Measurements from ENCODE around the gene EIF1B. TPM values are rescaled to one million over a fixed set of nuclear protein-coding genes. Genes with fewer than 3 reads are reported as not detected.

EIF1B gene
- total RNA-seq, 1 experiment from 2014 or later = 25.0 TPM

GRCh38 chr3:40292637-40293349 lies 16.7 kb upstream of the EIF1B start:
- TF ChIP-seq REST (IDR thresholded peaks at IDR 0.05; ENCODE audit: insufficient read depth in 1 of 2, low read depth in 2 of 2, low read length in 1 of 2) = no peak
- no peak for TF ChIP-seq SIN3A (IDR thresholded peaks at IDR 0.05; ENCODE audit: borderline replicate concordance, insufficient read depth, low read depth, low read length)
- no peak for TF ChIP-seq POLR2AphosphoS5 (IDR thresholded peaks at IDR 0.05; ENCODE audit: low read depth, low read length)
- TF ChIP-seq CTCF (IDR thresholded peaks at IDR 0.05) = no peak
- no peak for TF ChIP-seq TCF7L2 (IDR thresholded peaks at IDR 0.05; ENCODE audit: low read depth, low read length)
- ATAC-seq (no peak), DNase-seq (ENCODE audit: low read depth, low spot score) (no peak)
- Histone ChIP-seq H3K9me3 (ENCODE audit: control insufficient read depth, insufficient read depth, low read depth, low read length) (no peaks in the 10 kb centered on the region), H3K4me1 (ENCODE audit: control insufficient read depth, insufficient read depth, low read length) (no peaks in the 10 kb centered on the region), H3K27me3 (ENCODE audit: control insufficient read depth, insufficient read depth, low read length) (no peaks in the 10 kb centered on the region), H3K36me3 (ENCODE audit: control insufficient read depth, insufficient read depth, low read length) (no peaks in the 10 kb centered on the region), H3K27ac (ENCODE audit: low read length) (no peak overlapping the region), H3K4me3 (ENCODE audit: low read depth in 2 of 2, low read length in 2 of 2) (no peak overlapping the region)
- ChIA-PET POLR2A (no interaction called here), CTCF (no interaction called here)
- in situ Hi-C loops (cut with HindIII; ENCODE audit: low pct_unique_long_range_greater_than_20kb, low sequenced_read_pairs) = no loop called here
- intact Hi-C loops (cut with micrococcal nuclease; ENCODE audit: unreplicated experiment) = no loop called here
- BruUV-seq (replicated peaks) = no TSS peak

DNA sequence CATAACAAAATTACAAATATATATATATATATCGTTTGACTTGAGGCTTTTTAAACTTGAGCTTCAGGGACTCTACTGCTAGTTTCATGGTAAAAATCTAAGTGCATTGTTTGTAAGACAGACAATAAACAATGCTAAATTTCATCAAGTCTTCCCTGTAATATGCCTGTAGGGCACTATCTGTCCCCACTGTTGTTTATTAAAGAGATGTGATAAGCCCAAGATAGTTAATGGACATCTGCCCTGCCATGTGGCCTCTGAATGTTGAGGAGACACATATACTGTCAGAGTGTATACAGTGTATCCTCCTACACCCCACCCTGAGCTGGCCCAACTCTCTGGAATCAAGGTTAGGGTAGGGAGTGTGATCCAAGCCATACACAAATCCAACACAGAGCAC lies 15.1 kb upstream of the EIF1B start:
- H3K27ac ChIP-seq (ENCODE audit: low read length) = no peak overlapping the region
- TF ChIP-seq TCF7L2 (IDR thresholded peaks at IDR 0.05; ENCODE audit: low read depth, low read length) (no peak), REST (IDR thresholded peaks at IDR 0.05; ENCODE audit: insufficient read depth in 1 of 2, low read depth in 2 of 2, low read length in 1 of 2) (no peak), CTCF (IDR thresholded peaks at IDR 0.05) (no peak), POLR2AphosphoS5 (IDR thresholded peaks at IDR 0.05; ENCODE audit: low read depth, low read length) (no peak), SIN3A (IDR thresholded peaks at IDR 0.05; ENCODE audit: borderline replicate concordance, insufficient read depth, low read depth, low read length) (no peak)
- no TSS peak for BruUV-seq (replicated peaks)
- H3K9me3 ChIP-seq (ENCODE audit: control insufficient read depth, insufficient read depth, low read depth, low read length) = no peaks in the 10 kb centered on the region
- no peaks in the 10 kb centered on the region for H3K27me3 ChIP-seq (ENCODE audit: control insufficient read depth, insufficient read depth, low read length)
- no peak for DNase-seq (ENCODE audit: low read depth, low spot score)
- intact Hi-C loops (cut with micrococcal nuclease; ENCODE audit: unreplicated experiment) (no loop called here), in situ Hi-C loops (cut with HindIII; ENCODE audit: low pct_unique_long_range_greater_than_20kb, low sequenced_read_pairs) (no loop called here)
- no peak for ATAC-seq
- CTCF ChIA-PET = no interaction called here
- no peaks in the 10 kb centered on the region for H3K4me1 ChIP-seq (ENCODE audit: control insufficient read depth, insufficient read depth, low read length)
- no peaks in the 10 kb centered on the region for H3K36me3 ChIP-seq (ENCODE audit: control insufficient read depth, insufficient read depth, low read length)
- H3K4me3 ChIP-seq (ENCODE audit: low read depth in 2 of 2, low read length in 2 of 2) = no peak overlapping the region
- POLR2A ChIA-PET = no interaction called here
